Measurements from ENCODE around the gene RNF208.

DNA sequence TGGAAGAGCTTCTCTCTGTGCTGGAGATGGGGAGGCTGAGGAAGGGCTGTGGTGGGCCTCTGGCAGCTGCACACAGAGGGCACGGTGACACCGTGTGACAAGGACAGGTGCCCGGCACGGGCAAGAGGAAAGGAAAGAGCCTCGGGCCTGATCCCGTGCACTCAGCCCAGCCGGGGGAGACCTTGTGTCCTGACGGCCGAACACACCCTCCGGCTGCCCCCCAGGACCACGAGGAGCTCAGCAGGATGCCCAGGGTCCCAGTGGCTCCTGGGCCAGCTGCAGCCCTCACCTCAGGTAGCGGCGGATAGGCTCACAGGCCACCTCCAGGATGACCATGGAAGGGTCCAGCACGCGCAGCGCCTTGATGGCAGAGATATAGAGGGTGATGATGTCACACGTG lies 39.2 kb downstream of the RNF208 start:
- no peak for TF ChIP-seq CTCF (IDR thresholded peaks at IDR 0.05; ENCODE audit: insufficient read depth, low read depth, low read length)
- TF ChIP-seq EZH2 (IDR thresholded peaks at IDR 0.05; ENCODE audit: insufficient read depth, low read length), result no peak
